Keratinocyte (primary cell): ENCODE results near the gene GPR152. TPM values are rescaled to one million over a fixed set of nuclear protein-coding genes. Genes with fewer than 3 reads are reported as not detected.
"Not testable (repeated sequence)": the region's sequence is repeated elsewhere in the genome, so short reads cannot be mapped to it uniquely, and the experiment has no call there.

Experiments
- DNase-seq: peaks from one replicate; pipeline ENCODE4 v3.0.0-alpha.2; 2011; ENCODE audit warnings: low read depth, missing footprints, low spot score
- FAIRE-seq: peaks from 2 replicates; lab custom pipeline; 2011; peaks lifted over from hg19 to GRCh38; lab: Jason Lieb, UNC
- H2AFZ ChIP-seq: 2 replicates; pipeline ENCODE4 v1.6.0; 2012; ENCODE audit warnings: low read length, control low read depth, inconsistent platforms; ENCODE audit not compliant: control insufficient read depth
- H3K27ac ChIP-seq: 2 replicates; pipeline ENCODE4 v1.5.1; 2011; ENCODE audit warnings: low read length; ENCODE audit not compliant: control insufficient read depth, insufficient read depth
- H3K27me3 ChIP-seq: 3 replicates; pipeline ENCODE4 v1.6.0; 2011; ENCODE audit warnings: low read length; ENCODE audit not compliant: control insufficient read depth, insufficient read depth; ENCODE audit errors: extremely low read depth
- H3K36me3 ChIP-seq, 2 experiments: 2 replicates in 1 of 2; 3 replicates in 1 of 2; pipeline ENCODE4 v1.5.1; 2011; ENCODE audit warnings: low read length in 2 of 2, mild to moderate bottlenecking in 1 of 2; ENCODE audit not compliant: control insufficient read depth in 2 of 2, insufficient read depth in 2 of 2; ENCODE audit errors: extremely low read depth in 1 of 2
- H3K4me1 ChIP-seq: 3 replicates; pipeline ENCODE4 v1.5.1; 2011; ENCODE audit warnings: low read length; ENCODE audit not compliant: control insufficient read depth, insufficient read depth; ENCODE audit errors: extremely low read depth
- H3K4me2 ChIP-seq: 3 replicates; pipeline ENCODE4 v1.6.0; 2011; ENCODE audit warnings: low read depth, low read length; ENCODE audit not compliant: control insufficient read depth, insufficient read depth; ENCODE audit errors: extremely low read depth
- H3K4me3 ChIP-seq, 3 experiments: fragments of 200-600 bp in 1 of 3; sonication (generic) in 1 of 3; 2 replicates in 2 of 3; 3 replicates in 1 of 3; pipeline ENCODE4 v1.5.1; 2011 to 2016; ENCODE audit warnings: low read length in 3 of 3, mild to moderate bottlenecking in 3 of 3, control low read depth in 2 of 3, inconsistent platforms in 1 of 3, low read depth in 1 of 3, mixed read lengths in 1 of 3, mixed run types in 1 of 3, moderate library complexity in 1 of 3; ENCODE audit not compliant: control insufficient read depth in 2 of 3, insufficient read depth in 2 of 3; ENCODE audit errors: extremely low read depth in 1 of 3
- H3K79me2 ChIP-seq: 2 replicates; pipeline ENCODE4 v1.6.0; 2012; ENCODE audit warnings: low read length; ENCODE audit not compliant: control insufficient read depth, insufficient read depth
- H3K9ac ChIP-seq: 3 replicates; pipeline ENCODE4 v1.6.0; 2011; ENCODE audit warnings: low read length; ENCODE audit not compliant: control insufficient read depth, insufficient read depth; ENCODE audit errors: extremely low read depth
- H3K9me1 ChIP-seq: 3 replicates; pipeline ENCODE4 v1.6.0; 2011; ENCODE audit warnings: low read length; ENCODE audit not compliant: control insufficient read depth, insufficient read depth; ENCODE audit errors: extremely low read depth
- H3K9me3 ChIP-seq: 2 replicates; pipeline ENCODE4 v1.5.1; 2012; ENCODE audit warnings: low read depth, low read length; ENCODE audit not compliant: control insufficient read depth
- H4K20me1 ChIP-seq: 3 replicates; pipeline ENCODE4 v1.6.0; 2011; ENCODE audit warnings: low read length; ENCODE audit not compliant: control insufficient read depth, insufficient read depth; ENCODE audit errors: extremely low read depth
- CTCF ChIP-seq, 3 experiments: IDR thresholded peaks in 1 of 3; conservative IDR thresholded peaks in 1 of 3; optimal IDR thresholded peaks in 1 of 3; 2 replicates in 2 of 3; 3 replicates in 1 of 3; pipeline versions ENCODE3 to v1.5.1; 2011; ENCODE audit warnings: low read length in 3 of 3, mild to moderate bottlenecking in 3 of 3, moderate library complexity in 2 of 3, control low read depth in 1 of 3, inconsistent platforms in 1 of 3; ENCODE audit not compliant: insufficient read depth in 2 of 3; ENCODE audit errors: extremely low read depth in 1 of 3
- EZH2 ChIP-seq: IDR thresholded peaks from one replicate; pipeline ENCODE4 v1.6.1; 2012; ENCODE audit warnings: inconsistent platforms, mild to moderate bottlenecking, low read length, moderate library complexity
- dilution Hi-C: fragments of 300-500 bp; cut with MboI; formaldehyde crosslinking; loops from one replicate; pipeline ENCODE4 v1.7.0; 2020; ENCODE audit warnings: low sequenced_read_pairs; ENCODE audit not compliant: extremely low pct_ligation_motif_present
- polyA plus RNA-seq, 5 experiments: library from polyadenylated mRNA; depleted of rRNA in 3 of 5; stranded (reverse) in 3 of 5; stranded (forward) in 1 of 5; unstranded in 1 of 5; fragments of >200 nt; gene quantifications; 1 replicate in 1 of 5; 2 replicates in 3 of 5; 3 replicates in 1 of 5; pipeline versions ENCODE4 v1.2.1 to v1.2.3, GENCODE V29; 2011 to 2012; ENCODE audit warnings: missing spikeins in 2 of 5, low read depth in 1 of 5, low replicate concordance in 1 of 5

GPR152 gene
- polyA plus RNA-seq, 1 donor (not counting 4 experiments of a cell fraction or from before 2014, with no cell fraction given) = not detected

- Histone ChIP-seq H3K4me2 (peak within 1 kb of the TSS; percentile 80), H4K20me1 (no peaks in the 10 kb centered on the region), H2AFZ (peak within 1 kb of the TSS; percentile 92), H3K4me3 (peak within 1 kb of the TSS; percentile 47 to 81 (median 77)), H3K4me1 (peaks cover 13% of the 10 kb centered on the region), H3K9me3 (no peaks in the 10 kb centered on the region), H3K9ac (peak within 1 kb of the TSS; percentile 70), H3K27ac (peak within 1 kb of the TSS; percentile 70), H3K9me1 (no peaks in the 10 kb centered on the region), H3K27me3 (no peaks in the 10 kb centered on the region), H3K36me3 (peaks cover 2 to 7% of the 10 kb centered on the region in 2 experiments), H3K79me2 (peaks cover 4% of the 10 kb centered on the region)
- TF ChIP-seq EZH2 (no peak), CTCF (optimal IDR thresholded peaks at IDR 0.05 in 1 of 3, IDR thresholded peaks at IDR 0.05 in 1 of 3, conservative IDR thresholded peaks at IDR 0.05 in 1 of 3; ENCODE audit: extremely low read depth in 1 of 3, insufficient read depth in 2 of 3, low read length in 3 of 3) (peak in 1 of 3 experiments; percentile 20)
- dilution Hi-C loops = no loop called here
- peak; percentile 81 for DNase-seq
- FAIRE-seq = peak; percentile 36
These were observed 30.6 kb upstream of the GPR152 start, which contains the start of gene AIP for GRCh38 chr11:67482827-67483798. AIP (plus strand) TSS chr11:67483026; CDS start chr11:67483159, 133 bp downstream.

GRCh38 chr11:67482275-67482826 lies 29.8 kb upstream of the GPR152 start:
- no peak for TF ChIP-seq EZH2
- TF ChIP-seq CTCF (optimal IDR thresholded peaks at IDR 0.05 in 1 of 3, IDR thresholded peaks at IDR 0.05 in 1 of 3, conservative IDR thresholded peaks at IDR 0.05 in 1 of 3; ENCODE audit: extremely low read depth in 1 of 3, insufficient read depth in 2 of 3, low read length in 3 of 3) = no peak
- peak overlapping the region; percentile 47 to 81 (median 77) for H3K4me3 ChIP-seq
- peaks cover 2 to 6% of the 10 kb centered on the region in 2 experiments for H3K36me3 ChIP-seq
- H2AFZ ChIP-seq = peak overlapping the region; percentile 90
- peaks cover 13% of the 10 kb centered on the region for H3K4me1 ChIP-seq
- H3K27me3 ChIP-seq = no peaks in the 10 kb centered on the region
- peaks cover 4% of the 10 kb centered on the region for H3K79me2 ChIP-seq
- H3K9me1 ChIP-seq = no peaks in the 10 kb centered on the region
- DNase-seq = no peak
- FAIRE-seq = no peak
- dilution Hi-C loops = no loop called here
- H3K4me2 ChIP-seq = peak overlapping the region; percentile 80
- H3K9me3 ChIP-seq = no peaks in the 10 kb centered on the region
- H3K27ac ChIP-seq = peak overlapping the region; percentile 70
- H4K20me1 ChIP-seq = no peaks in the 10 kb centered on the region
- H3K9ac ChIP-seq = peak overlapping the region; percentile 70

GRCh38 chr11:67477344-67478050 lies 25.0 kb upstream of the GPR152 start:
- H3K4me3 ChIP-seq, H3K9me1 ChIP-seq, H3K9me3 ChIP-seq, H3K9ac ChIP-seq, H3K4me2 ChIP-seq, H4K20me1 ChIP-seq, DNase-seq, H3K79me2 ChIP-seq, H3K27me3 ChIP-seq, FAIRE-seq, H3K36me3 ChIP-seq, dilution Hi-C loops, H3K4me1 ChIP-seq, H3K27ac ChIP-seq, H2AFZ ChIP-seq: not testable (repeated sequence)
